Heart right ventricle (tissue), 16 donors: ENCODE data around the gene TXNDC15. TPM values are rescaled to one million over a fixed set of nuclear protein-coding genes. Genes with fewer than 3 reads are reported as not detected.

Experiments used
- ATAC-seq, 8 donors: fragments of 200-7000 bp; cut with Tn5 transposase; one replicate each; pipeline ENCODE4 v1.9.1; 2020; ENCODE audit warnings: mild to moderate bottlenecking in 8 of 8, moderate library complexity in 8 of 8, moderate number of reproducible peaks in 1 of 8
- DNase-seq, 2 donors: peaks; one replicate each; pipeline ENCODE4 v3.0.0-alpha.2; 2020
- H3K27ac ChIP-seq, 10 donors: fragments of 200-600 bp; sonication (generic) in 2 of 10; one replicate each; pipeline versions ENCODE4 v1.5.0 to v1.8.0; 2020 to 2022; ENCODE audit warnings: mild to moderate bottlenecking in 3 of 10
- H3K27me3 ChIP-seq, 7 donors: fragments of 200-600 bp; one replicate each; pipeline ENCODE4 v1.8.0; 2021 to 2022; ENCODE audit warnings: mild to moderate bottlenecking in 2 of 7
- H3K36me3 ChIP-seq, 9 donors: fragments of 200-600 bp; sonication (generic) in 1 of 9; one replicate each; pipeline versions ENCODE4 v1.5.0 to v1.8.0; 2020 to 2022; ENCODE audit warnings: mild to moderate bottlenecking in 2 of 9
- H3K4me1 ChIP-seq, 9 donors: fragments of 200-600 bp; sonication (generic) in 1 of 9; one replicate each; pipeline versions ENCODE4 v1.5.0 to v1.8.0; 2020 to 2022; ENCODE audit warnings: mild to moderate bottlenecking in 4 of 9
- H3K4me3 ChIP-seq, 10 donors: fragments of 200-600 bp; sonication (generic) in 2 of 10; one replicate each; pipeline versions ENCODE4 v1.5.0 to v1.8.0; 2020 to 2022; ENCODE audit warnings: mild to moderate bottlenecking in 7 of 10, moderate library complexity in 2 of 10
- H3K9me3 ChIP-seq, 11 donors: fragments of 200-600 bp in 10 of 11; sonication (generic) in 2 of 11; one replicate each; pipeline versions ENCODE4 v1.5.0 to v1.8.0; 2013 to 2022; ENCODE audit warnings: mild to moderate bottlenecking in 2 of 11, control low read depth in 1 of 11, moderate library complexity in 1 of 11
- CTCF ChIP-seq, 9 donors: fragments of 200-600 bp; sonication (generic) in 2 of 9; IDR thresholded peaks; one replicate each; pipeline versions ENCODE4 v1.5.0 to v1.8.0; 2021 to 2022; ENCODE audit warnings: antibody characterized with exemption in 9 of 9, mild to moderate bottlenecking in 5 of 9, moderate library complexity in 1 of 9
- WGBS, 2 donors: extraction: QIAGEN DNeasy Blood & Tissue Kit; methylation state at CpG; one replicate each; pipeline ENCODE4 v1.1.7; 2013; ENCODE audit warnings: inconsistent platforms in 1 of 2; 5-methylcytosine and 5-hydroxymethylcytosine counted together
- intact Hi-C, 10 donors: fragments of 100-400 bp; cut with DNase I; formaldehyde crosslinking; loops; one replicate each; pipeline versions ENCODE4 v1.11.1 to v1.14.2; 2022
- polyA plus RNA-seq, 2 donors: library from polyadenylated mRNA; stranded (reverse); fragments of 200-250 nt; gene quantifications; one replicate each; pipeline ENCODE4 v1.2.3, GENCODE V29; 2013
- total RNA-seq, 10 donors: library from RNA; stranded (reverse); fragmentation: NEBNext Ultra II Directional in 3 of 10; extraction: Animal tissue kit (Norgen Biotek cat#: 25700) in 3 of 10; gene quantifications; one replicate each; pipeline versions ENCODE4 v1.2.1 to v1.2.4, GENCODE V29; 2021 to 2023
- donor health status: Arrhythmogenic right ventricular cardiomyopathy.
- donor health status: ischemic (EF 13 %, LVEDD 7.1; RV severe dilation, severe dysfunction).
- donor health status: healthy with polysubstance abuse.
- donor health status: DM: no; HTN: yes; CAD: no.
- donor health status: DM: no; HTN: no; CAD: no.
- donor health status: ischemic (EF 25% LVEDD 6.9; RV normal size, moderate dysfunction).
- donor health status: ischemic (EF 25% LVEDD 5.7; RV mildly dilated, moderate dysfunction).
- donor health status: healthy.
- donor health status: DM: yes; HTN: yes; CAD: no.
- donor health status: Ischemic cardiomyopathy.
- donor health status: ischemic (EF 35%, LVEDD 5.7; RV mildly dilated, moderate dysfunction).
- donor health status: nonischemic (EF 11% LVEDD 7.7; RV severe dilation, severe dysfunction).
- donor health status: DM: yes; HTN: yes; CAD: no.
- donor health status: PGD.
- donor health status: ischemic (EF 29% LVEDD 5.4; RV normal size, mild dysfunction).
- donor health status: nonischemic (EF 23%, LVEDD 6.1; RV moderate dilation, normal function).

The TXNDC15 gene
- total and polyA plus RNA-seq, 12 donors: 37.5 to 72.7 (median 58.2) TPM

DNA sequence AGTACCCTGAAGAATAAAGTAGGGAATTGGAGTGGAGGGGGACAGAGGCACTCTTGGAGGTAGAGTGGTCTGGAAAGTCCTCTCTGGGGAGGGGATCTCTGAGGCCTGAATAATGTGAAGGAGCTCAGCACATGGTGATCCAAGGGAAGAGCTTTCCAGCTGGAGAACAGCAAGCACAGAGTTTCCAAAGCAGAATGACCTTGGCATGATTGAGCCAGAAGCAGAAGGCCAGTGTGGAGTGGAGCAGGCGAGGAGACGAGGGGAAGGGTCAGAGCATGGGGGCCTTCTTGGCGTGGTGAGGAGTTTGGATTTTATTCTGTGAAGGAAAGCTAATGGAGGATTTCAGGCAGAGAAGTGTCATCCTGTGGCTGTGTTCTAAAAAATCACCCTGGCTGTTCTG lies 39.1 kb downstream of the TXNDC15 start:
- Histone ChIP-seq H3K36me3 (peaks cover 0 to 85% (median 17%) of the 10 kb centered on the region in 9 donors), H3K4me3 (no peak overlapping the region), H3K9me3 (no peaks in the 10 kb centered on the region), H3K4me1 (peaks cover 0 to 5% (median 0%) of the 10 kb centered on the region in 9 donors), H3K27ac (no peak overlapping the region), H3K27me3 (no peaks in the 10 kb centered on the region)
- intact Hi-C loops: loop anchor here in 2 of 10 donors (5.0 to 10.0 kb wide), 2 partner anchors 279 to 282 kb away; no protein-coding TSS in a partner anchor
- WGBS, 2 donors: 71 to 84% methylated on average over 3 of the region's 3 CpGs
- TF ChIP-seq CTCF (IDR thresholded peaks at IDR 0.05): no peak
- DNase-seq (no peak), ATAC-seq (peak in 5 of 8 donors; percentile 27 to 83 (median 36))

DNA sequence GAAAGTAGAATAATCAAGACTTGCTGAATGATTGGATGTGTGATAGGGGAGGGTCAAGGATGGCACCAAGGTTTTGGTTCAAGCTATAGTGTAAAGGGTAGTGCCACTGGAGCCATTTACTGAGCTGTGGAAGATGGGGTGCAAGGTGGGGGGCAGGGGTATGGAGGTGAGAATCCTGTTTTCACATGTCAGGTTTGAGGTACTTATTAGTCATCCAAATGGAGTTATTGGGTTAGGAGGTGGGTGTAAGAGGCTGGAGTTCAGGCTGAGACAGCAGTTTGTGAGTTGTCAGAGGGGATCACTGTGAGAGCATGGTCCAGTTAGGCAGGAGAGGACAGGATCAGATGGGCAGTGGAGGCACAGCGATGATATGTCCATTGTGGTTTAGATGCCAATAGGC lies 39.6 kb downstream of the TXNDC15 start:
- WGBS, 2 donors: 96 to 100% methylated on average over 1 of the region's 1 CpG
- intact Hi-C loops: loop anchor here in 2 of 10 donors (5.0 to 10.0 kb wide), 2 partner anchors 279 to 281 kb away; no protein-coding TSS in a partner anchor
- peaks cover 0 to 90% (median 17%) of the 10 kb centered on the region in 9 donors for H3K36me3 ChIP-seq
- no peak overlapping the region for H3K27ac ChIP-seq
- no peak for DNase-seq
- no peaks in the 10 kb centered on the region for H3K27me3 ChIP-seq
- TF ChIP-seq CTCF (IDR thresholded peaks at IDR 0.05): no peak
- no peak for ATAC-seq
- H3K9me3 ChIP-seq: no peaks in the 10 kb centered on the region
- H3K4me3 ChIP-seq: no peak overlapping the region
- H3K4me1 ChIP-seq: peaks cover 0 to 5% (median 0%) of the 10 kb centered on the region in 9 donors

DNA sequence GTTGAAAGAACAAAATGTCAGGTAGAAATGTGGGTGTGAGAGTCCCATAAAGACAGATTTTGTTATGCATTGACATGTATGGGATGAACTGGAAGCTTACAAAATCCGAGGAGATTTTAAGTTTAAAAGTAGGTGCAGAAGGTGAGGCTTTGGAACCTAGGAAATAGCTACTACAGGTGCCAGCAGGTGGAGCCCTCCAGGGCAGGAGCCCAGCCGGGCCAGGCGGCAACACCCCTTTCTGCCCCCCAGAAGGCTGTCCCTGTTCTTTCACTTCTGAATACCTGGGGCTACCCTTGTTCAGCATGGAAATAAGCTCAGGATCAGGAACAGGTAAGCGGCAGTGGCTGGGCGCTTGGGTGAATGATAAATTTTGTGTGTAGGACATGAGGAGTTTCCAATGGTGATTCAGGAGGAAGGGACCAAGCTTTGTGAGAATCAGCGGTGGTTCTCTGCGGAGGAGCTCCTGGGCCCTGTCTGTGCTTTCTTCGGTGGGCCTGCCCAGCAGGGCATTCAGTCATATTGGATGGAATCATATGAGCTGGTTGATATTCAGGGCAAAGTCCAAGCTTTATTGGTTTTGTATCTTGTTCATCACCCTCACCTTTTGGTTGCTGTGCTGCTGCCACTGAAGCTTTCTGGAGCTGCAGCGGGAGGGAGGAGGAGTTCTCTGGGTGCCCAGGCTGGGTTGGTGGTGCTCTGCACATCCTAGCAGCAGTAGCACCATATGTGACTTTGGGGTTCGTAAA lies 43.1 kb downstream of the TXNDC15 start:
- intact Hi-C loops: loop anchor here in 1 of 10 donors (10.0 kb wide), 1 partner anchor 278 kb away; no protein-coding TSS in a partner anchor
- WGBS, 2 donors: 93 to 94% methylated on average over 10 of the region's 10 CpGs
- no peak overlapping the region for H3K27ac ChIP-seq
- no peak for DNase-seq
- ATAC-seq: no peak
- TF ChIP-seq CTCF (IDR thresholded peaks at IDR 0.05): peak in 4 of 9 donors; percentile 14 to 27 (median 20)
- H3K27me3 ChIP-seq: no peaks in the 10 kb centered on the region
- H3K9me3 ChIP-seq: no peaks in the 10 kb centered on the region
- H3K36me3 ChIP-seq: peaks cover 0 to 71% (median 10%) of the 10 kb centered on the region in 9 donors
- H3K4me3 ChIP-seq: no peak overlapping the region
- H3K4me1 ChIP-seq: peaks cover 0 to 5% (median 0%) of the 10 kb centered on the region in 9 donors

GRCh38 chr5:134918861-134919260 lies 44.7 kb downstream of the TXNDC15 start:
- H3K9me3 ChIP-seq: no peaks in the 10 kb centered on the region
- no peaks in the 10 kb centered on the region for H3K4me1 ChIP-seq
- 91 to 92% methylated on average over 3 of the region's 3 CpGs for WGBS, 2 donors
- H3K27ac ChIP-seq: no peak overlapping the region
- H3K36me3 ChIP-seq: peaks cover 0 to 57% (median 0%) of the 10 kb centered on the region in 9 donors
- no peak for TF ChIP-seq CTCF (IDR thresholded peaks at IDR 0.05)
- ATAC-seq: no peak
- no peak overlapping the region for H3K4me3 ChIP-seq
- no peaks in the 10 kb centered on the region for H3K27me3 ChIP-seq
- no peak for DNase-seq
- intact Hi-C loops: loop anchor here in 1 of 10 donors (10.0 kb wide), 1 partner anchor 276 kb away; no protein-coding TSS in a partner anchor
